H1 (cell line): Measurements from ENCODE around the gene HNRNPAB. TPM values are rescaled to one million over a fixed set of nuclear protein-coding genes. Genes with fewer than 3 reads are reported as not detected.

Experiments used
- CTCF ChIA-PET: fragments of 300-600 bp; sonication (Branson Sonifier 250); formaldehyde crosslinking; loops from one replicate; lab custom pipeline; 2021; ENCODE audit not compliant: partially characterized antibody; lab: Charles Lee
- POLR2A ChIA-PET: fragments of 300-600 bp; sonication (Branson Sonifier 250); formaldehyde crosslinking; loops from one replicate; lab custom pipeline; 2021; ENCODE audit warnings: inconsistent platforms; ENCODE audit not compliant: partially characterized antibody; lab: Charles Lee
- DNase-seq, 2 experiments: peaks; one replicate each; pipeline versions ENCODE4 v3.0.0 to v3.0.0-alpha.2; 2010 to 2022; ENCODE audit warnings: low spot score in 2 of 2, low read depth in 1 of 2, mixed read lengths in 1 of 2
- FAIRE-seq: peaks from 2 replicates; lab custom pipeline; 2011; peaks lifted over from hg19 to GRCh38; lab: Jason Lieb, UNC
- H2AFZ ChIP-seq: 2 replicates; pipeline ENCODE4 v1.8.1; 2012; ENCODE audit warnings: low read length, inconsistent platforms
- H2AK5ac ChIP-seq: 2 replicates; pipeline ENCODE4 v1.6.1; 2013; ENCODE audit warnings: low read depth, low read length
- H2BK120ac ChIP-seq: replicated peaks from 2 replicates; pipeline ENCODE3; 2013; ENCODE audit warnings: low read depth, low read length, inconsistent platforms
- H2BK12ac ChIP-seq: 2 replicates; pipeline ENCODE4 v1.6.1; 2013; ENCODE audit warnings: low read depth, low read length
- H2BK15ac ChIP-seq: 2 replicates; pipeline ENCODE4 v1.6.1; 2013; ENCODE audit warnings: low read length
- H2BK20ac ChIP-seq: 2 replicates; pipeline ENCODE4 v1.6.1; 2013; ENCODE audit warnings: low read length
- H2BK5ac ChIP-seq: 2 replicates; pipeline ENCODE4 v1.6.1; 2013; ENCODE audit warnings: low read depth, low read length
- H3K14ac ChIP-seq: 2 replicates; pipeline ENCODE4 v1.6.1; 2013; ENCODE audit warnings: inconsistent platforms; ENCODE audit not compliant: insufficient read length
- H3K18ac ChIP-seq: 2 replicates; pipeline ENCODE4 v1.6.1; 2013; ENCODE audit warnings: low read length; ENCODE audit errors: extremely low read depth
- H3K23ac ChIP-seq: 2 replicates; pipeline ENCODE4 v1.6.1; 2013; ENCODE audit warnings: inconsistent platforms; ENCODE audit not compliant: insufficient read length
- H3K23me2 ChIP-seq: 2 replicates; pipeline ENCODE4 v1.6.1; 2013; ENCODE audit warnings: low read depth, low read length
- H3K27ac ChIP-seq: 2 replicates; pipeline ENCODE4 v1.6.1; 2011; ENCODE audit warnings: low read depth, low read length, inconsistent platforms
- H3K27me3 ChIP-seq, 4 experiments: replicated peaks in 1 of 4; 1 replicate in 1 of 4; 2 replicates in 3 of 4; pipeline versions ENCODE4 v1.6.1 to v1.8.1; 2011 to 2013; ENCODE audit warnings: low read length in 3 of 4, mild to moderate bottlenecking in 3 of 4, inconsistent platforms in 2 of 4, mixed read lengths in 2 of 4, moderate library complexity in 1 of 4; ENCODE audit not compliant: control insufficient read depth in 3 of 4, insufficient read depth in 3 of 4; ENCODE audit errors: extremely low read depth in 1 of 4
- H3K36me3 ChIP-seq, 4 experiments: 2 replicates each; pipeline versions ENCODE4 v1.6.1 to v1.8.1; 2011 to 2013; ENCODE audit warnings: mild to moderate bottlenecking in 4 of 4, low read length in 3 of 4, moderate library complexity in 2 of 4, control low read depth in 1 of 4, inconsistent platforms in 1 of 4; ENCODE audit not compliant: insufficient read depth in 4 of 4, control insufficient read depth in 2 of 4
- H3K4ac ChIP-seq: replicated peaks from 2 replicates; pipeline ENCODE3; 2013; ENCODE audit warnings: low read length, low read depth, mixed read lengths, inconsistent platforms; ENCODE audit not compliant: insufficient read length
- H3K4me1 ChIP-seq, 4 experiments: replicated peaks in 1 of 4; 1 replicate in 1 of 4; 2 replicates in 3 of 4; pipeline versions ENCODE4 v1.6.1 to v1.8.1; 2011 to 2013; ENCODE audit warnings: low read length in 3 of 4, inconsistent platforms in 2 of 4, mixed read lengths in 1 of 4; ENCODE audit not compliant: insufficient read depth in 4 of 4, control insufficient read depth in 3 of 4
- H3K4me2 ChIP-seq, 2 experiments: 2 replicates each; pipeline versions ENCODE4 v1.6.1 to v1.8.1; 2011 to 2013; ENCODE audit warnings: low read depth in 2 of 2, low read length in 2 of 2, control low read depth in 1 of 2, inconsistent platforms in 1 of 2, mild to moderate bottlenecking in 1 of 2; ENCODE audit not compliant: insufficient read depth in 1 of 2
- H3K4me3 ChIP-seq, 4 experiments: fragments of 200-600, 300-600 bp in 1 of 4; sonication (generic), shearing (Covaris generic), sonication (Bioruptor Twin) in 1 of 4; 2 replicates each; pipeline versions ENCODE4 v1.5.1 to v1.8.1; 2011 to 2016; ENCODE audit warnings: low read length in 4 of 4, low read depth in 3 of 4, control low read depth in 2 of 4, inconsistent platforms in 2 of 4, mild to moderate bottlenecking in 2 of 4, mixed read lengths in 1 of 4, moderate library complexity in 1 of 4; ENCODE audit not compliant: insufficient read depth in 2 of 4; ENCODE audit errors: extremely low read depth in 1 of 4
- H3K56ac ChIP-seq: replicated peaks from 2 replicates; pipeline ENCODE3; 2013; ENCODE audit warnings: low read depth, mild to moderate bottlenecking, mixed read lengths, low read length, inconsistent platforms; ENCODE audit not compliant: insufficient read length
- H3K79me1 ChIP-seq: 2 replicates; pipeline ENCODE4 v1.6.1; 2013; ENCODE audit warnings: low read depth, low read length, control low read depth
- H3K79me2 ChIP-seq, 2 experiments: 2 replicates each; pipeline versions ENCODE4 v1.6.1 to v1.8.1; 2012 to 2013; ENCODE audit warnings: low read length in 2 of 2, mild to moderate bottlenecking in 2 of 2, inconsistent platforms in 1 of 2; ENCODE audit not compliant: insufficient read depth in 2 of 2, control insufficient read depth in 1 of 2
- H3K9ac ChIP-seq, 4 experiments: replicated peaks in 1 of 4; 1 replicate in 1 of 4; 2 replicates in 3 of 4; pipeline versions ENCODE4 v1.6.1 to v1.8.1; 2011 to 2013; ENCODE audit warnings: low read depth in 3 of 4, low read length in 3 of 4, control low read depth in 2 of 4, mild to moderate bottlenecking in 2 of 4, moderate library complexity in 2 of 4, inconsistent platforms in 1 of 4; ENCODE audit errors: extremely low read depth in 1 of 4
- H3K9me3 ChIP-seq, 2 experiments: 2 replicates each; pipeline versions ENCODE4 v1.6.1 to v1.8.1; 2012 to 2013; ENCODE audit warnings: mild to moderate bottlenecking in 2 of 2, moderate library complexity in 2 of 2, control low read depth in 1 of 2, inconsistent platforms in 1 of 2, low read depth in 1 of 2, low read length in 1 of 2, mixed read lengths in 1 of 2; ENCODE audit not compliant: insufficient read depth in 2 of 2
- H4K20me1 ChIP-seq, 2 experiments: replicated peaks in 1 of 2; 2 replicates each; pipeline versions ENCODE3 to v1.8.1; 2011 to 2013; ENCODE audit warnings: inconsistent platforms in 2 of 2, low read length in 2 of 2, mild to moderate bottlenecking in 1 of 2; ENCODE audit not compliant: insufficient read depth in 2 of 2, control insufficient read depth in 1 of 2
- H4K5ac ChIP-seq: 2 replicates; pipeline ENCODE4 v1.6.1; 2013; ENCODE audit warnings: low read length, low read depth, mixed read lengths, inconsistent platforms; ENCODE audit not compliant: insufficient read length
- H4K8ac ChIP-seq: 2 replicates; pipeline ENCODE4 v1.8.0; 2013; ENCODE audit warnings: mild to moderate bottlenecking, moderate library complexity, low read length, inconsistent platforms; ENCODE audit not compliant: insufficient read depth; ENCODE audit errors: extremely low read depth
- H4K91ac ChIP-seq: replicated peaks from 2 replicates; pipeline ENCODE3; 2013; ENCODE audit warnings: low read length, mixed read lengths, inconsistent platforms; ENCODE audit not compliant: insufficient read length
- TAF1 ChIP-seq: IDR thresholded peaks from 2 replicates; pipeline ENCODE4 v1.6.1; 2011; ENCODE audit warnings: mild to moderate bottlenecking, low read depth, low read length
- USF2 ChIP-seq: IDR thresholded peaks from 2 replicates; pipeline ENCODE4 v1.6.1; 2011; ENCODE audit warnings: low read length, improper control_type of control experiment
- WGBS, 2 experiments: shearing (Covaris generic) in 1 of 2; methylation state at CpG; one replicate each; pipeline versions ENCODE4 v1.1.6 to v1.1.7; 2013 to 2015; ENCODE audit warnings: low lambda C conversion rate in 2 of 2, mixed read lengths in 2 of 2, inconsistent platforms in 1 of 2, low coverage in 1 of 2, missing lambda C conversion rate in 1 of 2; ENCODE audit not compliant: insufficient replicate concordance in 2 of 2, insufficient coverage in 1 of 2, insufficient read length in 1 of 2; ENCODE audit errors: extremely low coverage in 1 of 2, missing lambda C conversion rate in 1 of 2; 5-methylcytosine and 5-hydroxymethylcytosine counted together
- polyA plus RNA-seq, 7 experiments: library from polyadenylated mRNA; depleted of rRNA in 3 of 7; stranded (reverse) in 5 of 7; unstranded in 2 of 7; fragments of >200 nt in 5 of 7; fragments of 200-250 nt in 2 of 7; gene quantifications; 1 replicate in 5 of 7; 2 replicates in 1 of 7; 4 replicates in 1 of 7; pipeline versions ENCODE4 v1.2.1 to v1.2.3, GENCODE V29; 2011 to 2013; ENCODE audit warnings: missing spikeins in 2 of 7, mixed read lengths in 2 of 7
- total RNA-seq: library from RNA; stranded (reverse); fragmentation: NEBNext Ultra II Directional; extraction: Animal tissue kit (Norgen Biotek cat#: 25700); gene quantifications from 2 replicates; pipeline ENCODE4 v1.2.1, GENCODE V29; 2021

HNRNPAB gene
- total and polyA plus RNA-seq, 2 of the 8 experiments (the other 6 are each of a cell fraction or from before 2014, with no cell fraction given): 373 to 563 TPM

GRCh38 chr5:178213748-178214151, 9.4 kb downstream of the HNRNPAB start:
- FAIRE-seq: no peak
- no peak overlapping the region for H3K4me2 ChIP-seq
- TF ChIP-seq USF2 (no peak), TAF1 (no peak)
- H3K36me3 ChIP-seq: peaks cover 31 to 91% (median 53%) of the 10 kb centered on the region in 4 experiments
- H3K23ac ChIP-seq: no peak overlapping the region
- H3K23me2 ChIP-seq: no peaks in the 10 kb centered on the region
- H3K4ac ChIP-seq: no peak overlapping the region
- H3K4me1 ChIP-seq: peaks cover 0 to 5% (median 1%) of the 10 kb centered on the region in 4 experiments; a peak in 2 of 7 replicates
- no peak overlapping the region for H4K5ac ChIP-seq
- H3K56ac ChIP-seq: no peak overlapping the region
- H2AFZ ChIP-seq: no peak overlapping the region
- no peak overlapping the region for H2BK20ac ChIP-seq
- no peak overlapping the region for H4K91ac ChIP-seq
- H3K4me3 ChIP-seq: no peak overlapping the region
- no peak overlapping the region for H3K18ac ChIP-seq
- DNase-seq: no peak
- H3K27me3 ChIP-seq: no peaks in the 10 kb centered on the region
- no peak overlapping the region for H3K27ac ChIP-seq
- H2BK12ac ChIP-seq: no peak overlapping the region
- no peak overlapping the region for H2BK120ac ChIP-seq
- 0 out of 2 replicates have a peak overlapping the region, but pooled peaks have one; percentile 7 for H4K8ac ChIP-seq
- 93% methylated on average over 8 of the region's 8 CpGs; no CpG with 5 or more reads in 1 of the 2 experiments for WGBS, 2 experiments
- POLR2A ChIA-PET: interaction anchor here (1.1 to 31.3 kb wide), 11 partner anchors 7 to 275 kb away, joined by 3 to 985 read pairs (median 5); partner anchors contain the start of genes GMCL2, HNRNPAB, NHP2 and PHYKPL
- H3K79me2 ChIP-seq: peaks cover 0 to 5% of the 10 kb centered on the region in 2 experiments; a peak in 2 of 4 replicates
- peaks cover 7% of the 10 kb centered on the region for H3K79me1 ChIP-seq
- peaks cover 28 to 37% of the 10 kb centered on the region in 2 experiments for H4K20me1 ChIP-seq
- no peak overlapping the region for H2BK15ac ChIP-seq
- H3K14ac ChIP-seq: no peak overlapping the region
- H3K9ac ChIP-seq: no peak overlapping the region
- CTCF ChIA-PET: interaction anchor here (1.6 to 2.6 kb wide), 5 partner anchors 10 to 137 kb away, joined by 3 to 8 read pairs (median 7); partner anchors contain the start of gene PHYKPL
- no peak overlapping the region for H2AK5ac ChIP-seq
- H3K9me3 ChIP-seq: no peaks in the 10 kb centered on the region
- no peak overlapping the region for H2BK5ac ChIP-seq
